ENCODE data around the gene RORC. TPM values are rescaled to one million over a fixed set of nuclear protein-coding genes. Genes with fewer than 3 reads are reported as not detected.

RORC gene
- total RNA-seq, 1 donor from 2014 or later, result 0.17 TPM

DNA sequence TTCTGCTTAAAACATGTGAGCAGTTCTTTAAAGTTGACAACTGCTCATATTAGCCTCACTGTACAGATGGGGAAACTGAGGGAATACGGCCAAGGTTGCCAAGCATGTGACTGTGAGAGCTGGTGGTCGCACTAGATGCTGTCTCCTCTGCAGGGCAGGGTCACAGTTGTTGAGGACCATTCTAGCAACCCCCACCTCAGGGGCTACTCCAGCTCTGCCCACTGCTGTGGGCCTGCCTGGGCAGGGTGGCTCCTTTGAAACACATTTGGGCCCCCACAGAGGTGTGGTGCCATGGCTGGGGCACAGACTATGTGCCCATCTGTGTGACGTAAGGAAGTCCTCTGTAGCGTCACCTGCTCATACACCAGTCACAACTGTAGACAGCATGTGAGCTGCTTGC is 21.1 kb upstream of the RORC start:
- Histone ChIP-seq H3K36me3 (ENCODE audit: control insufficient read depth, insufficient read depth, low read length) (no peaks in the 10 kb centered on the region), H3K4me3 (ENCODE audit: low read depth, low read length) (no peak overlapping the region), H3K27me3 (ENCODE audit: control insufficient read depth, insufficient read depth, low read length) (peaks cover 7% of the 10 kb centered on the region)
- DNase-seq (ENCODE audit: low read depth), result no peak
- TF ChIP-seq, protein P1, sequence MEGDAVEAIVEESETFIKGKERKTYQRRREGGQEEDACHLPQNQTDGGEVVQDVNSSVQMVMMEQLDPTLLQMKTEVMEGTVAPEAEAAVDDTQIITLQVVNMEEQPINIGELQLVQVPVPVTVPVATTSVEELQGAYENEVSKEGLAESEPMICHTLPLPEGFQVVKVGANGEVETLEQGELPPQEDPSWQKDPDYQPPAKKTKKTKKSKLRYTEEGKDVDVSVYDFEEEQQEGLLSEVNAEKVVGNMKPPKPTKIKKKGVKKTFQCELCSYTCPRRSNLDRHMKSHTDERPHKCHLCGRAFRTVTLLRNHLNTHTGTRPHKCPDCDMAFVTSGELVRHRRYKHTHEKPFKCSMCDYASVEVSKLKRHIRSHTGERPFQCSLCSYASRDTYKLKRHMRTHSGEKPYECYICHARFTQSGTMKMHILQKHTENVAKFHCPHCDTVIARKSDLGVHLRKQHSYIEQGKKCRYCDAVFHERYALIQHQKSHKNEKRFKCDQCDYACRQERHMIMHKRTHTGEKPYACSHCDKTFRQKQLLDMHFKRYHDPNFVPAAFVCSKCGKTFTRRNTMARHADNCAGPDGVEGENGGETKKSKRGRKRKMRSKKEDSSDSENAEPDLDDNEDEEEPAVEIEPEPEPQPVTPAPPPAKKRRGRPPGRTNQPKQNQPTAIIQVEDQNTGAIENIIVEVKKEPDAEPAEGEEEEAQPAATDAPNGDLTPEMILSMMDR (IDR thresholded peaks at IDR 0.05; ENCODE audit: insufficient read depth, low read length, poor library complexity, severe bottlenecking), result no peak

DNA sequence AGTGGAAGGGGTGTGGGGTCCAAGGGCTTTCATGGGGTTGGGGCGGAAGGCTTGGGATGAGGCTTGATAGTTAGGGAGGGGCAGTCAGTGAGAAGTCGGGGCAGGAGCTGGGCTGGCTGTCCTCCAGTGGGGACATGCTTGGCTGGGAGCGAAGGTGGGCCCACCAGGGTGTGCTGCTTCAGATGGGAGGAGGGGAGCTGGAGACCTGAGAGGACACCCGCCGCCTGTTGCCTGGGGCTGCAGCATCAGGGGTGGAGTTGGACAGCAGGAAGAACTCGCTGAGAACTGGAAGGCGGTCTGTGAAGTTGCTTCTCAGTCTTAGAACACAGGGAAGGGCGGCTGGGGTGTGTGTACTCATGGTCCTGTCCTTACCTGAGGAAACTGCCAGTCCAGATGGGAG is 20.3 kb upstream of the RORC start:
- TF ChIP-seq, protein P1 (IDR thresholded peaks at IDR 0.05; ENCODE audit: insufficient read depth, low read length, poor library complexity, severe bottlenecking), result no peak
- Histone ChIP-seq H3K36me3 (ENCODE audit: control insufficient read depth, insufficient read depth, low read length) (no peaks in the 10 kb centered on the region), H3K27me3 (ENCODE audit: control insufficient read depth, insufficient read depth, low read length) (peaks cover 7% of the 10 kb centered on the region), H3K4me3 (ENCODE audit: low read depth, low read length) (no peak overlapping the region)
- DNase-seq (ENCODE audit: low read depth), result no peak

DNA sequence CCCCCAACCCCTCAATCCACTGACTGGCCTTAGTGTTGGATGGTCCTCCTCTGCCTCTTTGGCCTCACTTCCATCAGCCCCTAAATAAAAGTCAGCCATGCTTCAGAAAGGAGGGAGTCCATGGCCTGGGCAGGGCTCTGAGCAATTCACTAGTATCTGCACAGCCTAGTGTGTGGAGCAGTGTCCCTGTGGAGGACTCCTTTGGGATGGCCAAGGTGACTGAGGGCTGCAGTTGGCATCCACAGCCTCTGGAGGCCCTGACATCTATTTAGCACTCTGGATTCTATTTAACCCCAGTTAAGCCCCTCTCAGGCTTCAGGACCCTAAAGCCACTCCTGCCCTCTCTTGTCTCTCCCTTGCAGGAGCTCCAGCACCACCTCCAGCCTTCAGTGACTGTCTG is 18.3 kb upstream of the RORC start:
- Histone ChIP-seq H3K4me3 (ENCODE audit: low read depth, low read length) (no peak overlapping the region), H3K27me3 (ENCODE audit: control insufficient read depth, insufficient read depth, low read length) (peaks cover 7% of the 10 kb centered on the region), H3K36me3 (ENCODE audit: control insufficient read depth, insufficient read depth, low read length) (no peaks in the 10 kb centered on the region)
- no peak for DNase-seq (ENCODE audit: low read depth)
- TF ChIP-seq, protein P1 (IDR thresholded peaks at IDR 0.05; ENCODE audit: insufficient read depth, low read length, poor library complexity, severe bottlenecking), result no peak

DNA sequence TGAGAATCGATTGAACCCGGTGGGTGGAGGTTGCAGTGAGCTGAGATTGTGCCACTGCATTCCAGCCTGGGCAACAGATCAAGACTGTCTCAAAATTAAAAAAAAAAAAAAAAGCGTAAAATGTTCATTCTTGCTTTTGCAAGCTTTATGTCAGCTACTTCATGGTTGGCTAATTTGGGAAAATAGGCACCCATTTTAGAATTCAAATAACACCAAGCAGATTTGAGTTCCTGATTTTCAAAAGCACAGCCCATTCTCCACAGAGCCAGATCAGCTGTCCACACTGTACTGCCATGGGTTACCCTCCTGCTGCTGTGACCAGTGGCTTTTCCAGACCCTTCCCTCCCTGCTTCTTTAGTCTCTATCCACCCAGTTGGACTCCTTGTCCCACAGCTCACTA is 17.5 kb upstream of the RORC start:
- TF ChIP-seq, protein P1 (IDR thresholded peaks at IDR 0.05; ENCODE audit: insufficient read depth, low read length, poor library complexity, severe bottlenecking), result no peak
- Histone ChIP-seq H3K27me3 (ENCODE audit: control insufficient read depth, insufficient read depth, low read length) (peaks cover 7% of the 10 kb centered on the region), H3K36me3 (ENCODE audit: control insufficient read depth, insufficient read depth, low read length) (no peaks in the 10 kb centered on the region), H3K4me3 (ENCODE audit: low read depth, low read length) (no peak overlapping the region)
- DNase-seq (ENCODE audit: low read depth), result no peak

DNA sequence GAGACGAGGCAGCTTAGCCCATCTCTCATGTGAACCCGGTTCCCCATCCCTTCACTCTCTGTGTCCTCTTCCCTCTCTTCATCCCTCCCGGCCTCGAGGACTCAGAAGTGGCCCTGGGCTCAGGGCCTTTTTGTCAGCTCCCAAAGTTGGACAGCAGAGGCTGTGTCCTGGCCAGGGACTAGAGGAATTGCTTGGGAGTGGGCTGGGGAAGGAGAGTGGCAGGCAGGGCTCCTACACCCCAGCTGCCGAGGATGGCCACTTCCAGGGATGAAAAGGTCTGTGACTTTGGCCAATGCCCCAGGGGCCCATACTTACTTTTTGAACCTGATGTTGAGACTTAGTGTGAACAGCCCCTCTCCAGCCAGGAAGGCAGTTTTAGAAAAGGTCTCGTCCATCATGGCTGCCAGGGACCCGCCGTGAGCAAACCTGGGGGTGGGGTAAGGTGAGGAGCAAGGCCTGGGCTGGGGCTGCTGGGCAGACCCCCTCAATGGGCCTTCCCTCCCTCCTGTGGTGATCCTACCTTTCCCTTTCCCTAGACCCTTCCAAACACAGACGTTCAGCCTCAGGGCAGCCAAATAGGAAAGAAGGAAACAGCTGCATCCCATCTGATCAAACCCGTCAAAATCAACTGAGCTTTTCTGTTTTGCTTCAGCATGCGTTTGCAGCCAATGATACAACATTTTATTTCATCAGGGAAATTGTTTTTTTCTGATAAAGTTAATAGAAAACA is 16.4 kb upstream of the RORC start:
- DNase-seq (ENCODE audit: low read depth), result no peak
- no peaks in the 10 kb centered on the region for H3K36me3 ChIP-seq (ENCODE audit: control insufficient read depth, insufficient read depth, low read length)
- TF ChIP-seq, protein P1 (IDR thresholded peaks at IDR 0.05; ENCODE audit: insufficient read depth, low read length, poor library complexity, severe bottlenecking), result no peak
- no peak overlapping the region for H3K4me3 ChIP-seq (ENCODE audit: low read depth, low read length)
- H3K27me3 ChIP-seq (ENCODE audit: control insufficient read depth, insufficient read depth, low read length), result peaks cover 7% of the 10 kb centered on the region

DNA sequence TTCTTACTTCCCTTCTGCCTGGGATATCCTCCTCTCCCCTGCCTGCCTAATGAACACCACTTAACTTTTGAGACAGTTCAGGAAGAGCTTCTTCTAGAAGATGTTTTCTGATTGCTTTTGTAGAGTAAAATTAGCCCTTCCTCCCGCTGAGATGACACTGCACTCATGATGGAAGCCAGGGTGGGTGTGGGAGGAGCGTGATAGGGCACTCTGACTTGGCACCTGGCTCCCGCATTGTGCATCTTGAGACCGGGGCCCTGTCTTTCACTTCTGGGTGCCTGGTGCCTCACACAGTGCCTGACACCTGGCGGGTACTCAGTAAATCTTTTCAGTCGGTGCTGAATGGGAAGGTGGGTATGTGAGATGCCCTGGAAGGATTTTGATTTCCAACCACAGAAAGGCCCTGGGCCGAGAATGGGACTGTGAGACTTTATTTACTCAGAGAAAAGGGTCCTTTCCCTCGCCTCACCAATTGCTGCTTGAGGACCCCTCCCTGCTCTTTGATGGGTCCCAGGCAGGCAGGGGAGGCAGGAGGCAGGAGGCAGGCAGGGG is 15.2 kb upstream of the RORC start:
- Histone ChIP-seq H3K36me3 (ENCODE audit: control insufficient read depth, insufficient read depth, low read length) (no peaks in the 10 kb centered on the region), H3K4me3 (ENCODE audit: low read depth, low read length) (no peak overlapping the region), H3K27me3 (ENCODE audit: control insufficient read depth, insufficient read depth, low read length) (peaks cover 2% of the 10 kb centered on the region)
- no peak for DNase-seq (ENCODE audit: low read depth)
- TF ChIP-seq, protein P1 (IDR thresholded peaks at IDR 0.05; ENCODE audit: insufficient read depth, low read length, poor library complexity, severe bottlenecking), result no peak
